Measurements from ENCODE around the gene TMEM204.

DNA sequence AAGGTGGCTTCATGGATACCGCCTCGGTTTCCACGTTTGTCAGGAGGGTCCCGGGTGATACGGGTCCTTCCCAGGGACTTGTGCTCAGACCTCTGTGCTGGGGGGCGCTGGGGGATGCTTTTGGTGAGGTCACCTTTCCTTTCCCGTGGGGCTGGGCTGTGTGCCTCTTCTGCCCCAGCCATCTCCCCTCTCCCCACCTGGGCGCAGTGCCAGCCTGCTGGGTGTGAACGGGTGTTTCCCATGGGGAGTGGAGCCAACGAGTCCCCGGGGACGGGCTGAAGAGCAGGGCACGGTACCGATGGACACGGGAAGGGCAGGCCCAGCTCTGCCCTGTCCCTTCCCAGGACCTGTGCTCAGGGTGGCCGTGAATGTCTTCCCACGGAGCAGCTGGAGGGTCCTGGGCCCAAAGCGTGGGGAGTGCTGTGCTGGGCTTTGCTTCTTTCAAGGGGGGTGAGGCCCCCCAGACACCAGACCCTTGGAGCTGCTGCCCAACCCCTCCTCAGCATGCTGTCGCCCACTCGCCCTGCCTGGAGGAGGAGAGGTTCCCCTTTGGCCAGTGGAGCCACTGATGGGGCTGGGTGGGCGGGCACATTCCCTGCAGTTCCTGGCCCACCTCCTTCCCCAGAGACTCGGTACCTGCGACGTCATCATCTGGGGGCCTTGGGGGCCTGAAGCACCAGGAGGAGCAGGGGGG, 24.8 kb upstream of the TMEM204 start:
- TF ChIP-seq, protein P1, sequence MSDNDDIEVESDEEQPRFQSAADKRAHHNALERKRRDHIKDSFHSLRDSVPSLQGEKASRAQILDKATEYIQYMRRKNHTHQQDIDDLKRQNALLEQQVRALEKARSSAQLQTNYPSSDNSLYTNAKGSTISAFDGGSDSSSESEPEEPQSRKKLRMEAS (IDR thresholded peaks at IDR 0.05): no peak
- TF ChIP-seq CEBPB (IDR thresholded peaks at IDR 0.05) (no peak), EGR1 (IDR thresholded peaks at IDR 0.05) (no peak), ZBTB7A (IDR thresholded peaks at IDR 0.05; ENCODE audit: low read depth) (no peak), EP300 (IDR thresholded peaks at IDR 0.05; ENCODE audit: borderline replicate concordance) (no peak)

All from Ishikawa (cell line).